Stimulated activated CD4-positive, alpha-beta T cell treated with anti-CD3 and anti-CD28 coated beads, Interleukin-2, amount 100 ng/mL, for 24 hours (primary cell): ENCODE results near the gene CCNA2.

Experiments used
- DNase-seq, 2 donors: peaks; one replicate each; pipeline ENCODE4 v3.0.0-alpha.2; 2020

The CCNA2 gene

GRCh38 chr4:121771869-121772268, 51.8 kb downstream of the CCNA2 start:
- DNase-seq, result no peak

- DNase-seq, result no peak
Observed at GRCh38 chr4:121769341-121769740, 54.3 kb downstream of the CCNA2 start.

- DNase-seq, result no peak
Observed at GRCh38 chr4:121767166-121767565, 56.5 kb downstream of the CCNA2 start.
